HepG2 (cell line): ENCODE results near the gene TNS1. TPM values are rescaled to one million over a fixed set of nuclear protein-coding genes. Genes with fewer than 3 reads are reported as not detected.

ENCODE experiments used
- AHDC1 ChIP-seq: sonication (generic); formaldehyde crosslinking; IDR thresholded peaks from 2 replicates; pipeline ENCODE4 v1.5.1; 2020; ENCODE audit warnings: mild to moderate bottlenecking, missing genetic modification reagents, borderline replicate concordance
- ATF4 ChIP-seq, 2 experiments: fragments of 450-650 bp in 1 of 2; sonication (generic) in 1 of 2; formaldehyde crosslinking; IDR thresholded peaks; 2 replicates each; pipeline versions ENCODE4 v1.5.0 to v1.8.0; 2020 to 2022; ENCODE audit warnings: mild to moderate bottlenecking in 1 of 2, missing genetic modification reagents in 1 of 2
- HBP1 ChIP-seq: IDR thresholded peaks from 2 replicates; pipeline ENCODE4 v1.6.1; 2016; ENCODE audit warnings: low read depth, control low read depth
- HNRNPK ChIP-seq: fragments of 200-400 bp; formaldehyde crosslinking; IDR thresholded peaks from 2 replicates; pipeline ENCODE4 v1.6.1; 2018; ENCODE audit warnings: low read length, low read depth, moderate library complexity, mild to moderate bottlenecking; ENCODE audit not compliant: poor library complexity, severe bottlenecking
- KLF11 ChIP-seq: IDR thresholded peaks from 2 replicates; pipeline ENCODE4 v1.6.1; 2016; ENCODE audit warnings: missing compliant biosample characterization
- MZF1 ChIP-seq: sonication (generic); formaldehyde crosslinking; IDR thresholded peaks from 2 replicates; pipeline ENCODE4 v1.8.1; 2023; ENCODE audit warnings: mild to moderate bottlenecking, missing genetic modification reagents, borderline replicate concordance
- ZBTB44 ChIP-seq: sonication (generic); formaldehyde crosslinking; IDR thresholded peaks from 2 replicates; pipeline ENCODE4 v1.4.0; 2020; ENCODE audit warnings: missing genetic modification reagents
- ZNF549 ChIP-seq: sonication (generic); formaldehyde crosslinking; IDR thresholded peaks from 2 replicates; pipeline ENCODE4 v1.5.0; 2020; ENCODE audit warnings: missing genetic modification reagents
- ZNF768 ChIP-seq: sonication (generic); formaldehyde crosslinking; IDR thresholded peaks from 2 replicates; pipeline ENCODE4 v1.4.0; 2020; ENCODE audit warnings: missing genetic modification reagents
- ZXDC ChIP-seq: sonication (generic); formaldehyde crosslinking; IDR thresholded peaks from 2 replicates; pipeline ENCODE4 v1.5.0; 2020; ENCODE audit warnings: mild to moderate bottlenecking, missing genetic modification reagents
- polyA plus RNA-seq, 8 experiments: library from polyadenylated mRNA; depleted of rRNA in 3 of 8; stranded (reverse) in 7 of 8; unstranded in 1 of 8; fragments of >200 nt; fragmentation: Illumina TruSeq in 4 of 8; extraction: Trizol in 4 of 8; gene quantifications; 2 replicates each; pipeline versions ENCODE4 v1.2.1 to v1.2.3, GENCODE V29; 2011 to 2016; ENCODE audit warnings: low read depth in 4 of 8, missing spikeins in 1 of 8, mixed read lengths in 1 of 8; ENCODE audit not compliant: insufficient read depth in 1 of 8
- total RNA-seq, 5 experiments: library from RNA; depleted of rRNA; stranded (reverse); fragments of >200 nt; fragmentation: Illumina TruSeq; extraction: Trizol; gene quantifications; 2 replicates each; pipeline ENCODE4 v1.2.3, GENCODE V29; 2016; ENCODE audit warnings: low read depth in 1 of 5

TNS1 gene
- total and polyA plus RNA-seq, 2 of the 13 experiments (the other 11 are each of a cell fraction or from before 2014, with no cell fraction given) = 1.9 to 118 TPM

GRCh38 chr2:217902379-217903141, 100.2 kb downstream of the TNS1 start (continued):
- no peak; a peak in 1 of 4 replicates for TF ChIP-seq ATF4 (CRISPR knock-in tag; IDR thresholded peaks at IDR 0.05)
- peak; percentile 84; the same call in 1 of the 2 replicates for TF ChIP-seq MZF1 (CRISPR knock-in tag)
- peak; percentile 86; the same call in 1 of the 2 replicates for TF ChIP-seq KLF11 (CRISPR knock-in tag)
- TF ChIP-seq ZNF549 = no peak
- TF ChIP-seq HBP1 (CRISPR knock-in tag) = no peak
- TF ChIP-seq AHDC1 (CRISPR knock-in tag) = peak; percentile 77; the same call in 1 of the 2 replicates
- no peak; the same call in 1 of the 2 replicates for TF ChIP-seq ZXDC (CRISPR knock-in tag)
- TF ChIP-seq ZNF768 (CRISPR knock-in tag) = peak; percentile 50
- TF ChIP-seq HNRNPK = no peak
- TF ChIP-seq ZBTB44 (CRISPR knock-in tag) = no peak; the same call in 1 of the 2 replicates
